Endothelial cell (in vitro differentiated cells): ENCODE data around the gene CYP20A1. TPM values are rescaled to one million over a fixed set of nuclear protein-coding genes. Genes with fewer than 3 reads are reported as not detected.
"Not testable (repeated sequence)": the region's sequence is repeated elsewhere in the genome, so short reads cannot be mapped to it uniquely, and the experiment has no call there.

Experiments used
- DNase-seq: peaks from one replicate; pipeline ENCODE4 v3.0.0; 2021; ENCODE audit warnings: low spot score
- H3K27ac Mint-ChIP-seq: one replicate; pipeline ENCODE4 v1.8.0; 2021; ENCODE audit warnings: mixed read lengths, inconsistent platforms; ENCODE audit not compliant: unreplicated experiment
- H3K27me3 Mint-ChIP-seq: one replicate; pipeline ENCODE4 v1.8.0; 2021; ENCODE audit warnings: mild to moderate bottlenecking, moderate library complexity, mixed read lengths, inconsistent platforms; ENCODE audit not compliant: unreplicated experiment
- H3K36me3 Mint-ChIP-seq: one replicate; pipeline ENCODE4 v1.8.0; 2021; ENCODE audit warnings: mild to moderate bottlenecking, low read depth, mixed read lengths, inconsistent platforms; ENCODE audit not compliant: unreplicated experiment
- H3K4me1 Mint-ChIP-seq: one replicate; pipeline ENCODE4 v1.8.0; 2021; ENCODE audit warnings: mild to moderate bottlenecking, mixed read lengths, inconsistent platforms; ENCODE audit not compliant: unreplicated experiment
- H3K4me3 Mint-ChIP-seq: one replicate; pipeline ENCODE4 v1.8.0; 2021; ENCODE audit warnings: mild to moderate bottlenecking, mixed read lengths, inconsistent platforms; ENCODE audit not compliant: unreplicated experiment
- H3K9me3 Mint-ChIP-seq: one replicate; pipeline ENCODE4 v1.8.0; 2021; ENCODE audit warnings: mixed read lengths, inconsistent platforms; ENCODE audit not compliant: unreplicated experiment
- CTCF ChIP-seq: fragments of 200-600 bp; sonication (generic); IDR thresholded peaks from one replicate; pipeline ENCODE4 v1.5.0; 2021; ENCODE audit warnings: antibody characterized with exemption; ENCODE audit not compliant: unreplicated experiment
- total RNA-seq: library from RNA; stranded (reverse); fragmentation: NEBNext Ultra II Directional; extraction: Animal tissue kit (Norgen Biotek cat#: 25700); gene quantifications from one replicate; pipeline ENCODE4 v1.2.1, GENCODE V29; 2021; ENCODE audit not compliant: unreplicated experiment

Gene CYP20A1
- total RNA-seq, 1 donor from 2014 or later = 15.2 TPM

- Mint-ChIP-seq H3K27me3 (no peaks in the 10 kb centered on the region), H3K4me1 (no peaks in the 10 kb centered on the region), H3K27ac (no peak overlapping the region), H3K36me3 (peaks cover 4% of the 10 kb centered on the region), H3K9me3 (no peaks in the 10 kb centered on the region), H3K4me3 (no peak overlapping the region)
- no peak for DNase-seq
- TF ChIP-seq CTCF = no peak
These were observed 43.3 kb downstream of the CYP20A1 start for GRCh38 chr2:203282101-203282500.

- no peak for TF ChIP-seq CTCF
- no peak overlapping the region for H3K27ac Mint-ChIP-seq
- H3K4me1 Mint-ChIP-seq = no peaks in the 10 kb centered on the region
- H3K27me3 Mint-ChIP-seq = no peaks in the 10 kb centered on the region
- H3K4me3 Mint-ChIP-seq = no peak overlapping the region
- H3K9me3 Mint-ChIP-seq = no peaks in the 10 kb centered on the region
- DNase-seq = no peak
- peaks cover 4% of the 10 kb centered on the region for H3K36me3 Mint-ChIP-seq
These were observed 47.7 kb downstream of the CYP20A1 start for GRCh38 chr2:203286532-203286931.

GRCh38 chr2:203301667-203302066, 62.8 kb downstream of the CYP20A1 start:
- Mint-ChIP-seq H3K4me1 (no peaks in the 10 kb centered on the region), H3K4me3 (no peak overlapping the region), H3K36me3 (no peaks in the 10 kb centered on the region), H3K27ac (no peak overlapping the region), H3K27me3 (no peaks in the 10 kb centered on the region), H3K9me3 (no peaks in the 10 kb centered on the region)
- no peak for DNase-seq
- TF ChIP-seq CTCF = no peak

- not testable (repeated sequence) for H3K27me3 Mint-ChIP-seq, H3K4me1 Mint-ChIP-seq, H3K4me3 Mint-ChIP-seq, DNase-seq, H3K27ac Mint-ChIP-seq, H3K36me3 Mint-ChIP-seq, H3K9me3 Mint-ChIP-seq
These were observed 63.8 kb downstream of the CYP20A1 start for GRCh38 chr2:203302586-203302985.

GRCh38 chr2:203310688-203311436, 72.0 kb downstream of the CYP20A1 start:
- TF ChIP-seq CTCF = no peak
- Mint-ChIP-seq H3K27me3 (peaks cover under 1% of the 10 kb centered on the region), H3K4me1 (no peaks in the 10 kb centered on the region), H3K27ac (no peak overlapping the region), H3K36me3 (peaks cover 20% of the 10 kb centered on the region), H3K9me3 (no peaks in the 10 kb centered on the region), H3K4me3 (no peak overlapping the region)
- no peak for DNase-seq
